SK-N-MC (cell line): ENCODE measurements around the gene PRXL2B.

Source experiments
- DNase-seq: peaks from one replicate; pipeline ENCODE4 v3.0.0-alpha.2; 2011; ENCODE audit warnings: low read depth, low spot score
- H3K27ac ChIP-seq: fragments of 200-600 bp; sonication (generic); 2 replicates; pipeline ENCODE4 v1.5.1; 2016; ENCODE audit warnings: mixed run types
- H3K36me3 ChIP-seq: fragments of 200-600 bp; sonication (generic); 2 replicates; pipeline ENCODE4 v1.6.1; 2017; ENCODE audit warnings: antibody characterized with exemption, low read length, mixed read lengths; ENCODE audit not compliant: insufficient read depth
- H3K4me3 ChIP-seq: fragments of 200-600 bp; sonication (generic); 2 replicates; pipeline ENCODE4 v1.5.1; 2016
- H3K9ac ChIP-seq: fragments of 200-600 bp; sonication (generic); 2 replicates; pipeline ENCODE4 v1.8.0; 2017; ENCODE audit warnings: mixed run types, mixed read lengths; ENCODE audit not compliant: insufficient read length
- H3K9me3 ChIP-seq: fragments of 200-600 bp; sonication (generic); 2 replicates; pipeline ENCODE4 v1.6.1; 2017; ENCODE audit warnings: low read depth, mild to moderate bottlenecking, antibody characterized with exemption, low read length, moderate library complexity, mixed read lengths
- EZH2 ChIP-seq: fragments of 200-600 bp; sonication (generic); IDR thresholded peaks from one replicate; pipeline ENCODE4 v1.6.1; 2017; ENCODE audit warnings: antibody characterized with exemption
- FOXP2 ChIP-seq: optimal IDR thresholded peaks from 2 replicates; pipeline ENCODE3; 2011; ENCODE audit warnings: mild to moderate bottlenecking, moderate library complexity; ENCODE audit not compliant: insufficient read depth; ENCODE audit errors: extremely low read length, control extremely low read depth
- POLR2AphosphoS5 ChIP-seq: IDR thresholded peaks from 2 replicates; pipeline ENCODE4 v1.6.1; 2012; ENCODE audit warnings: mild to moderate bottlenecking, low read depth, low read length, borderline replicate concordance

Gene PRXL2B

GRCh38 chr1:2543543-2544092, 43.0 kb upstream of the PRXL2B start:
- Histone ChIP-seq H3K4me3 (no peak overlapping the region), H3K27ac (0 out of 2 replicates have a peak overlapping the region, but pooled peaks have one; percentile 9), H3K9ac (no peak overlapping the region), H3K36me3 (no peaks in the 10 kb centered on the region), H3K9me3 (no peaks in the 10 kb centered on the region)
- DNase-seq = no peak
- no peak for TF ChIP-seq EZH2
- TF ChIP-seq FOXP2 = no peak
- TF ChIP-seq POLR2AphosphoS5 = no peak

GRCh38 chr1:2544093-2544874, 42.3 kb upstream of the PRXL2B start:
- no peaks in the 10 kb centered on the region for H3K36me3 ChIP-seq
- TF ChIP-seq EZH2 (no peak), POLR2AphosphoS5 (no peak), FOXP2 (no peak)
- no peak overlapping the region for H3K4me3 ChIP-seq
- no peaks in the 10 kb centered on the region for H3K9me3 ChIP-seq
- H3K27ac ChIP-seq = no peak overlapping the region
- H3K9ac ChIP-seq = no peak overlapping the region
- DNase-seq = no peak

GRCh38 chr1:2544875-2545640, 41.5 kb upstream of the PRXL2B start:
- no peak for TF ChIP-seq EZH2
- no peak for TF ChIP-seq FOXP2
- TF ChIP-seq POLR2AphosphoS5 = no peak
- Histone ChIP-seq H3K4me3 (no peak overlapping the region), H3K9me3 (no peaks in the 10 kb centered on the region), H3K27ac (0 out of 2 replicates have a peak overlapping the region, but pooled peaks have one; percentile 64), H3K9ac (no peak overlapping the region), H3K36me3 (no peaks in the 10 kb centered on the region)
- no peak for DNase-seq

DNA sequence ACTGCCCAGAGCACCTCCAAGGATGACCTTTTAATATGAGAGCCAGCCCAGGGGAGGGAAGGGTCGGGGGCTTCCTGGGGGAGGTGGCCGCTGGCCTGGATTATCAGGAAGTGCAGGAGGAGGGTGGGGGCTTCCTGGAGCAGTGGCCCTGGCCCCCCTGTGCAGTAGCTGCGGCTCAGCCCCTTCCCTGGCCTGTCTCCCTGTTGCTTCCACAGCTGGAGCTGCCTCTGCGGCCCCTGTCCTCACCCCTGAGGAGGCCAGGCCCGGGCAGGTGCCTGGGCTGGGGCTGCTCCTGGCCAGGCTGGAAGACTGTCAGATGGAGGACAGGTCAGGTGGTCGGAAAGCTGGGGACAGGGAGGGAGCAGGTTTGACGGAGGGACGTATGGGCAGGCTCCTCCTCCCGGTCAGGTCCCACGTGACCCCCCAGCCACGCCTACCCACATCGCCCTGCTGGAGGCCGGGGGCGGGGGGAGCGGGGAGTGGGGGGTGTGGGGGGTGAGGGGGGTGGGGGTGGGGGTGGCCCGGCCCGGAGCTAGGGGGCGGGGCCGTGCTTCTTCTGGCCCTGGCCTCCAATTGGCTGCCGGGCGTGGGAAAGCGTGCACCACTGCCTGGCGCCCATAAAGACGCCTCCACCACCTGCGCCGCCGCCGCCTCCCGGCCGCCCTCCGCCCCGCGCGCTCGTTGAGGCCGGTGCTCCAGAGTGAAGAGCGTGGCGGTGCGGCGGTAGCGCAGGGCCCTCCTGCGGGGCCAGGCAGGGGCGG, 40.6 kb upstream of the PRXL2B start:
- no peak overlapping the region for H3K9ac ChIP-seq
- H3K4me3 ChIP-seq = peak overlapping the region; percentile 71
- H3K27ac ChIP-seq = peak overlapping the region; percentile 64; the same call in 1 of the 2 replicates
- no peaks in the 10 kb centered on the region for H3K36me3 ChIP-seq
- DNase-seq = no peak
- TF ChIP-seq FOXP2 (no peak), POLR2AphosphoS5 (peak; percentile 70)
- H3K9me3 ChIP-seq = no peaks in the 10 kb centered on the region

- peak overlapping the region; percentile 37; the same call in 1 of the 2 replicates for H3K27ac ChIP-seq
- no peaks in the 10 kb centered on the region for H3K36me3 ChIP-seq
- TF ChIP-seq FOXP2 = no peak
- no peak for TF ChIP-seq EZH2
- no peak for TF ChIP-seq POLR2AphosphoS5
- no peak overlapping the region for H3K9ac ChIP-seq
- DNase-seq = no peak
- H3K4me3 ChIP-seq = peak overlapping the region; percentile 71
- H3K9me3 ChIP-seq = no peaks in the 10 kb centered on the region
These were observed 39.9 kb upstream of the PRXL2B start for GRCh38 chr1:2546515-2547209.

GRCh38 chr1:2547210-2548067, 39.1 kb upstream of the PRXL2B start:
- Histone ChIP-seq H3K9me3 (no peaks in the 10 kb centered on the region), H3K4me3 (peak overlapping the region; percentile 71), H3K9ac (no peak overlapping the region), H3K36me3 (no peaks in the 10 kb centered on the region), H3K27ac (peak overlapping the region; percentile 54)
- DNase-seq = no peak
- no peak for TF ChIP-seq POLR2AphosphoS5
- no peak for TF ChIP-seq EZH2
- TF ChIP-seq FOXP2 = no peak
